GM12801 (cell line): ENCODE results near the gene GRIN1.

Source experiments
- CTCF ChIP-seq: IDR thresholded peaks from one replicate; pipeline ENCODE4 v1.5.1; 2011; ENCODE audit warnings: control low read depth; ENCODE audit not compliant: insufficient read length; ENCODE audit errors: extremely low read depth

Gene GRIN1

GRCh38 chr9:137148661-137149060, 9.7 kb downstream of the GRIN1 start:
- TF ChIP-seq CTCF, result no peak

DNA sequence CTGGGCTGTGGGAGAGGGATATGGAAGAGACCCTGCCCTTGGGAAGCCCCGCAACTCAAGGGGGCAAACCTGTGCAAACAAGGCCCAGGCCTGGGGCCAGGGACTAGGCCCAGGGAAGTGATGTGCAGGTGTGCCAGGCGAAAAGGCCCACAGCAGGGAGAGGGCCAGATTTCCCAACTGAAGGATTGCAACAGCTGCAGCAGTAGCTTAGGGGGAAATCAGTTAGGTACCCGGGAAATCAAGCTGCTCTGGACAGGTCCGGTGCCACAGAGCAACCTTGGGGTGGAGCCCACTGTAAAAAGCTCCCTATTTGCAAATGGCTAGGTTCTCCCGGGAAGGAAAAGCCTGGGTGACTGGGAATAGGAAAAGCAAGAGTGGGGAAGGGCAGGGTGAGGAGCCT, 10.4 kb downstream of the GRIN1 start:
- TF ChIP-seq CTCF, result no peak

GRCh38 chr9:137149942-137150616, 11.1 kb downstream of the GRIN1 start:
- TF ChIP-seq CTCF, result no peak

DNA sequence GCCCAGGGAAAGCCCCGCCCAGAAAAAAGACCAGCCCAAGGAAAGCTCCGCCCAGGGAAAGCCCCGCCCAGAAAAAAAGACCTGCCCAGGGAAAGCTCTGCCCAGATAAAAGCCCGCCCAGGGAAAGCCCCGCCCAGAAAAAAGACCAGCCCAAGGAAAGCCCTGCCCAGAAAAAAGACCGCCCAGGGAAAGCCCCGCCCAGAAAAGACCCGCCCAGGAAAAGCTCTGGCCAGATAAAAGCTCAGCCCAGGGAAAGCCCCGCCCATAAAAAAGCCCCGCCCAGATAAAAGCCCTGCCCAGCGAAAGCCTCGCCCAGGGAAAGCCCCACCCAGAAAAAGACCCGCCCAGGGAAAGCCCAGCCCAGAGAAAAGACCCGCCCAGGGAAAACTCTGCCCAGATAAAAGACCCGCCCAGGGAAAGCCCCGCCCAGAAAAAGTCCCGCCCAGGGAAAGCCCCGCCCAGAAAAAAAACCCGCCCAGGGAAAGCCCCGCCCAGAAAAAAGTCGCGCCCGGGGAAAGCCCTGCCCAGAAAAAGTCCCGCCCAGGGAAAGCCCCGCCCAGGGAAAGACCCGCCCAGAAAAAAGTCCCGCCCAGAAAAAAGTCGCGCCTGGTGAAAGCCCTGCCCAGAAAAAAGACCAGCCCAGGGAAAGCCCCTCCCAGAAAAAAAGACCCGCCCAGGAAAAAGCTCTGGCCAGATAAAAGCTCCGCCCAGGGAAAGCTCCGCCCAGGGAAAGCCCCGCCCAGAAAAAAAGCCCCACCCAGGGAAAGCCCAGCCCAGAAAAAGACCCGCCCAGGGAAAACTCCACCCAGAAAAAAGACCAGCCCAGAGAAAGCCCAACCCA, 11.9 kb downstream of the GRIN1 start:
- no peak for TF ChIP-seq CTCF

GRCh38 chr9:137152844-137153405, 14.0 kb downstream of the GRIN1 start:
- TF ChIP-seq CTCF, result no peak

- no peak for TF ChIP-seq CTCF
Measured at GRCh38 chr9:137156567-137157375, 17.8 kb downstream of the GRIN1 start.
